ENCODE results near the gene NUDT16.

The NUDT16 gene

DNA sequence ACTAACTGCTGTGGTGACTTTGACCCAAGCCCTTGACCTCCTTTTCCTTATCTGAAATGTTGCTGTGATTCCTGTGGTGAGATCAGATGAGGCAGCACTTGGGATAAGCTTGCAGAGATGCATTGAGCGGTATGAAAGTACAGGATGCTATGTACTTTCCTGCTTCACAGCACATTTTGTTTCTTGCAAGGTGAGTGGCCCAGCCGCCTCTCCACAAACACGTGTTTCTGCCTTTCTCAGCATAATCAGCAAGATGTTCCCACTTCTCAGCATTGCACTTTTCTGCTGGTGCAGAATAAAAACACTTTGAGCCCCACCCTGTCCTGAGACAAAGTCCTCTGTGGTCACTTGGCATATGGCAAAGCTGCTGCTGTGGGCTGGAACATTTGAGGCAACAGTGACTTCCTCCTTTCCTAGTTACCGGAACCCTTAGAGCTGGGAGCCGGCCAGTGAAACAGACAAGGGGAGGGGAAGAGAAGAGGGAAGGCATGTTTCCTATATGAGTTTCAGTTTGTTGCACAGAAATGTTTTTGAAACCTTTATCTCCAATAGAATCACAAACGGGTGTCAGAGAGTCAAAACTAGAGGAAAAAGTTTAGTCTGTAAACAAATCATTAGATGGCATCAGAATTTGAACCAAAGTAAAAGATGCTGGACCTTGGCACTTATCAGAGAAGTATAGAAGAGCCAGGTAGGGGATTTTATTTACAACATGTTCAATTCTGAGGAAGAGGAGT, 5.0 kb downstream of the NUDT16 start:
- DNase-seq, result no peak

- no peak for DNase-seq
Observed at GRCh38 chr3:131387796-131388489, 6.4 kb downstream of the NUDT16 start.

DNA sequence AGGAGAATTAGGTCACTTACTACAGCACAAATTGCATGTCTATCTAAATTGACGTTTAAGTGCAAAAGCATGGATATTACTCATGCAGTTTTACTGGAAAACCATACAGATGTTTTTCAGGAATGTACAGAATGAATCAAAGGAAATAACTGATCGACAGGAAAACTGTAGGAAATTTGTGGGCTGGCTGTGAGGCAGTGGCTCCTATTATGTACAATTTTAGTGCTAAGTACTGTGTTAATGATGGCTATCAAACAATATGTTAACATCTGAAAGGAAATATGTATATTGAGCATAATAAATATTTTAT, 6.9 kb downstream of the NUDT16 start:
- DNase-seq, result no peak

DNA sequence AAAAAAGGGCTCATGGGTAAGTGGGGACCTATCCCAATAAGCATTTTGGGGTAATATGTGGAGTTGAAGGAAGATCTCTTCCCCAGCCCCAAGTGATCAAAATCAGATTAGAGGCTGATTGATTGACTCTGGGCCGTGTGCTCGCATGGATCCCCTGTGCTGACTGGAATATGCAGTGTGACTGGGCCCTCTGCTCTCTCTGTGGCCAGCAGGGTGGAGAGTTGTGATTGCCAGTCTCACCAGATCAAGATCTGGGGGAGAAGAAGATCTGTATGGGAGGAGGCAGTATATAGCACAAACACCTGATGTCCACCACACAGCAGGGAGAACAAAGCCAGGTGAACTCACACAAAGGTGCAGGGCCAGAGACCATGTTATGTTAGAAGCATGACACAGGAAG, 8.8 kb downstream of the NUDT16 start:
- no peak for DNase-seq

DNA sequence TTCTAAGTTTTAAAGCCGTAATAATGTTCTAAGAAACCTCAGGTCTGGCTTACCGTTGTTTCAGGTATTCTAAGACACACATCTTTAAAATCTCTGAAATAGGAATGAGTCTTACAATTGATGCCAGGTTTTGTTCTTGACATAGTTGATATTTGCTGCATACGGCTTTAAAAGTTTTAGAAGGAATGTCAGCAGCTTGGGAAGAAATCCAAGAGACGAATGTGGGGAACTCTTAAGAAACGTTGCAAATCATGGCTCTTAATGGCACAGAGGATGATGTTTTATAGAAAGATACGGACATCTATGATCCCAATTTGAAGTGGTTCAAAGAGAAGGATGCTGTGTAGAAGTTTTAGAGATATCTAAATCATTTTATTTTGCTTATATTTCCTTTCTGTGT, 11.5 kb downstream of the NUDT16 start:
- no peak for DNase-seq

DNA sequence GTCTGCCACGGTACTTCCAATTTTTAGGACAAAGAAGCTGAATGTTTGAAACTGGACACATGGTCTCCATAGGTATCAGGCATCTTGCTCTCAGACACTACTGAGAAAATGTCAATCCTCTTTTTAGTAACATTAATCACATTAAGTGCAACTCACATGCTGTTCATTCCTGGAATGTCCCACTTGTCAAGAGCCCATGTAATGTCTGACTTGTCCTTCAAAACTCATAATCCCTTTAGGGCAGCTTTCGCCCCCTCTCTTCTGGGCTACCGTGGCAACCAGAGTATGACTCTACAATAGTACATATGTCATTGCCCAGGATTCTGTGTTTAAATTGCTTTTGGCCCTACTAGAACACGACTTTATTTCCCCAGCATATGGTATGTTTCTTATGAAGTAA, 12.3 kb downstream of the NUDT16 start:
- no peak for DNase-seq

GRCh38 chr3:131394400-131394799, 12.8 kb downstream of the NUDT16 start:
- no peak for DNase-seq

DNA sequence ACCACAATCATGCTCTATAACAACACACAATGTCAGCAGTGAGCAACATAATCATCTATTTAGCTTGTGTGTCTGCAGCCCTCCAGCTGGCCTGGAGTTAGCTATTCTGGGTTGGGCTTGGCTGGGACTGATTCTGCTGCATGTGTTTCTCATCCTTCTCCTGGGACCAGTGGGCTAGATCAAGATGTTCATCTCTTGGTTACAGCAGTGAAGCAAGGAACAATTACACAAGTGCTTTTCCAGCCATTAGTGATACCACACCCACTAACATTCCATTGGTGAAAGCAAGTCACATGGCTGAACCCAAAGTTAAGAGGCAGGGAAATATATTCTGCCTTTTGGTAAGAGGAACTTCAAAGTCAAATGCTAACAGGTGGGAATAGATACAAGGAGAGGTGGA, 14.6 kb downstream of the NUDT16 start:
- DNase-seq, result no peak

GRCh38 chr3:131397889-131398288, 16.3 kb downstream of the NUDT16 start:
- DNase-seq, result no peak

GRCh38 chr3:131401978-131402377, 20.4 kb downstream of the NUDT16 start:
- no peak for DNase-seq

- no peak for DNase-seq
Observed at GRCh38 chr3:131402391-131403039, 20.9 kb downstream of the NUDT16 start.

DNA sequence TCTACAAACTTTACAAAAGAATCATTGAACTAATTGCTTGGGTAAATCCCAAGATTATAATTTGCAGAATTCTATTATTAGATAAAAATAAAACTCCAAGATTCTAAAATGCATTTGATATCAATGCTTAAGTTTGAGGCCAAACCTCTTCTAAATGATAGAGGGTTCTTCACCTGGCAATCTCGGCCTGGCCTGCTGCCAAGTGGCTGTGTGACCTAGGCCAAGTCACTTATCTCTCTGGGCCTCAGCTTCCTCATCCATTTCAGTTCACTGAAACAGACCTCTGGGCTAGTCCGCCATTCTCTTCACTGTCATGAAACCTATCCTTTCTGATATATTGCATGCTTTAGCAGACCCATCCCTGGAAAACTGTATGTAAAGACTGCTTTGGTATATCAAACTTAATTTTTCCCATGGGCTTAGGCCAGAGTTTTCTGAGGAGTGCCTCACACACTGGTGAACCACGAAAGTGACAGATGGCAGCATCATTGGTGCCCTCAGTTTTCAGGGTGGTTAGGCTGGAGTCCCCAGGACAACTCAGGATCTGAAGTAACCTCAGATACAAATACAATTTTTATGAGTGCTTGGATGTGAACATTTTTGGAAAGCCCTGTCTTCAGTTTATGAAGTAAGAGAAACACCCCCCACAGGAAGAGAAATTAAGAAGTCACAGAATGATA, 21.8 kb downstream of the NUDT16 start:
- DNase-seq, result no peak

GRCh38 chr3:131405411-131405810, 23.8 kb downstream of the NUDT16 start:
- no peak for DNase-seq

GRCh38 chr3:131406274-131406673, 24.7 kb downstream of the NUDT16 start:
- no peak for DNase-seq

GRCh38 chr3:131417751-131418150, 36.2 kb downstream of the NUDT16 start:
- DNase-seq, result no peak

- DNase-seq, result no peak
Observed at GRCh38 chr3:131421301-131421700, 39.7 kb downstream of the NUDT16 start.

- no peak for DNase-seq
Observed at GRCh38 chr3:131421957-131422498, 40.5 kb downstream of the NUDT16 start.

- no peak for DNase-seq
Observed at GRCh38 chr3:131427226-131427625, 45.7 kb downstream of the NUDT16 start.

DNA sequence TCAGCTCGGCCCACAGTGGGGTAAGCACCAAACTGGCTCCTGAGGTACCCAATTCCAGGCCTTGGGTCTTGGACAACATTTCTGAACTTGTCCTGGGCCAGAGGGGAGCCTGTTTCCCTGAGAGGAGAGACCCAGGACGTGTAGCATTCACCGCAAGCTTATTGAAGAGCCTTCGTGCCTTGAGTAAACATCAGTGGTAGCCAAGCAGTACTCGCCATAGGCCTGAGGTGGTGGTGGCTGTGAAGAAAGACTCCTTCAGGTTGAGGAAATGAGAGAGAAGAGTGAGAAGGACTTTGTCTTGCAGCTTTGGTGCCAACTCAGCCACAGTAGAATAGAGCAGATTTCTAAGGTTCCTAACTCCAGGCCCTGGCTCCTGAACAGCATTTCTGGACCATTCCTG, 50.2 kb downstream of the NUDT16 start:
- DNase-seq, result no peak

DNA sequence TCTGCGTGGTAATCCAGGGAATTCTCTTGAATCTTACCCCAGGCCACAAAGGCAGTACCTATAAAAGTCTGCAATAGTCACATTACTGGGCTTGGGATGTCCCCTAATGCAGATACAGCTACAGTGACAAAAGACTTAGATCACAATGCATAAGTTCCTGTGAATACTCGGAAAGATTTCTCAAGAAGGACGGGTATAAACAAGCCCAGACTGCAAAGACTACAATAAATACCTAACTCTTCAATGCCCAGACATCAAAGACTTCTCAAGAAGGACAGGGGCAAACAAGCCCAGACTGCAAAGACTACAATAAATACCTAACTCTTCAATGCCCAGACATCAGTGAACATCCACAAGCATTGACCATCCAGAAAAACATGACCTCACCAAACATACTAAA, 50.9 kb downstream of the NUDT16 start:
- no peak for DNase-seq

DNA sequence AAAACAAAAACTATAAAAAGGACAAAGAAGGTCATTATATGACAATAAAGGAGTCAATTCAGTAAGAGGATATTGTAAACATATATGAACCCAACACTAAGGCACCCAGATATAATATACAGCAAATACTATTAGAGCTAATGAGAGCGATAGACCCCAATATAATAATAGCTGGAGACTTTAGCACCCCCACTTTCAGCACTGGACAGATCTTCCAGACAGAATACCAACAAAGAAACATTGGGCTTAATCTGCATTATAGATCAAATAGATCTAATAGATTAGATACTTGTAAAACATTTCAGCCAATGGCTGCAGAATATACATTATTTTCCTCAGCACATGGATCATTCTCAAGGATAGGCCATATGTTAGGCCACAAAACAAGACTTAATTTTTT, 53.4 kb downstream of the NUDT16 start:
- DNase-seq, result no peak

Data from NCI-H2081 treated with DMSO at 0.1 percent for 48 hours (cell line).